ENCODE results near the gene NSG1.

DNA sequence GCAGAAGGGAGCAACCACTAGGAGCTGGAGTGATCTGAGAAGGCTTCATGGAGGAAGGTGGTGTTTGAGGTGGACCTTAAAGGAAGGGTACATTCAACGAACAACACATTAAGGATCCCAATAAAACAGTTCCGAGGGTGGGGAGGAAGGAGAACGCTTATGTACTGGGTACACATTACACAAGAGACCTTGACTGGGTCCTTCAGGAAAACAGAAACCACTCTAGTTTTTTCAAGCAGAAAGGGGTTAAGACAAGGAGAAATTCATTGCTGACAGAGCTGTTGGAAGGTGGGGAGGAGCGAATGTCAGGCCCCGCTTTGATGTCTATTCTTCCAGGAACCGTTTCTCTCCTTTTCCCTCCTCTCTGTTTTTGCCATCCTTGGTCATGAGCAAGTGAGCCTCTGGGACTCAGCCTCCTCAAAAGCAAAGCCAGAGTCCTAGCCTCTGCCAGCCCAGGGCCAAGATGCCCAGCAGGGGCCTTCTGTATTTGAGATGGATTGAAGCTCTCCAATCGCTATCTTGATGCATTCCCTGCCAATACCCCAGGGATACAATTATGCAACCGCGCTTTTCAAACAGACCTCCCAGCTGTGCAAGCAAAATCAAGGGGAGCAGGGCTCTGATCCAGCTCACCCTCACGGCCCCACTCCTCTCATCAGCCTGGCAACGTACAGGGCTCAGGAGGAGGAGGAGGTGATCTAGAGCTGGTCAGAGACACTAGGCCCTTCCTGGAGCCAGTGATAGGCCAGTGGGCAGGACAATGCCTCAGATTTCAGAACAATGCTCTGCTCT lies 48.5 kb upstream of the NSG1 start:
- TF ChIP-seq, protein P1, sequence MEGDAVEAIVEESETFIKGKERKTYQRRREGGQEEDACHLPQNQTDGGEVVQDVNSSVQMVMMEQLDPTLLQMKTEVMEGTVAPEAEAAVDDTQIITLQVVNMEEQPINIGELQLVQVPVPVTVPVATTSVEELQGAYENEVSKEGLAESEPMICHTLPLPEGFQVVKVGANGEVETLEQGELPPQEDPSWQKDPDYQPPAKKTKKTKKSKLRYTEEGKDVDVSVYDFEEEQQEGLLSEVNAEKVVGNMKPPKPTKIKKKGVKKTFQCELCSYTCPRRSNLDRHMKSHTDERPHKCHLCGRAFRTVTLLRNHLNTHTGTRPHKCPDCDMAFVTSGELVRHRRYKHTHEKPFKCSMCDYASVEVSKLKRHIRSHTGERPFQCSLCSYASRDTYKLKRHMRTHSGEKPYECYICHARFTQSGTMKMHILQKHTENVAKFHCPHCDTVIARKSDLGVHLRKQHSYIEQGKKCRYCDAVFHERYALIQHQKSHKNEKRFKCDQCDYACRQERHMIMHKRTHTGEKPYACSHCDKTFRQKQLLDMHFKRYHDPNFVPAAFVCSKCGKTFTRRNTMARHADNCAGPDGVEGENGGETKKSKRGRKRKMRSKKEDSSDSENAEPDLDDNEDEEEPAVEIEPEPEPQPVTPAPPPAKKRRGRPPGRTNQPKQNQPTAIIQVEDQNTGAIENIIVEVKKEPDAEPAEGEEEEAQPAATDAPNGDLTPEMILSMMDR (conservative IDR thresholded peaks at IDR 0.05) = no peak
- TF ChIP-seq EZH2 (IDR thresholded peaks at IDR 0.05; ENCODE audit: low read depth) = no peak
